Right lobe of liver (tissue), 4 donors: ENCODE data around the gene TIMM17B.

Experiments
- CTCF ChIP-seq, 4 donors: fragments of 200-600 bp in 3 of 4; fragments of 450-650 bp in 1 of 4; IDR thresholded peaks; one replicate each; pipeline versions ENCODE4 v1.5.1 to v1.8.0; 2016 to 2022; ENCODE audit warnings: antibody characterized with exemption in 4 of 4, mild to moderate bottlenecking in 2 of 4
- POLR2A ChIP-seq: fragments of 450-650 bp; IDR thresholded peaks from one replicate; pipeline ENCODE4 v1.6.1; 2017; ENCODE audit warnings: antibody characterized with exemption, mild to moderate bottlenecking
- donor health status: DM: no; HTN: no; CAD: no.
- donor health status: DM: no; HTN: no; CAD: no.
- donor health status: DM: no; HTN: yes; CAD: no.

GRCh38 chrX:48933757-48934156, 36.2 kb upstream of the TIMM17B start:
- no peak for TF ChIP-seq CTCF (IDR thresholded peaks at IDR 0.05)
- TF ChIP-seq POLR2A, result no peak
